Measurements from ENCODE around the gene SH2D3C.

DNA sequence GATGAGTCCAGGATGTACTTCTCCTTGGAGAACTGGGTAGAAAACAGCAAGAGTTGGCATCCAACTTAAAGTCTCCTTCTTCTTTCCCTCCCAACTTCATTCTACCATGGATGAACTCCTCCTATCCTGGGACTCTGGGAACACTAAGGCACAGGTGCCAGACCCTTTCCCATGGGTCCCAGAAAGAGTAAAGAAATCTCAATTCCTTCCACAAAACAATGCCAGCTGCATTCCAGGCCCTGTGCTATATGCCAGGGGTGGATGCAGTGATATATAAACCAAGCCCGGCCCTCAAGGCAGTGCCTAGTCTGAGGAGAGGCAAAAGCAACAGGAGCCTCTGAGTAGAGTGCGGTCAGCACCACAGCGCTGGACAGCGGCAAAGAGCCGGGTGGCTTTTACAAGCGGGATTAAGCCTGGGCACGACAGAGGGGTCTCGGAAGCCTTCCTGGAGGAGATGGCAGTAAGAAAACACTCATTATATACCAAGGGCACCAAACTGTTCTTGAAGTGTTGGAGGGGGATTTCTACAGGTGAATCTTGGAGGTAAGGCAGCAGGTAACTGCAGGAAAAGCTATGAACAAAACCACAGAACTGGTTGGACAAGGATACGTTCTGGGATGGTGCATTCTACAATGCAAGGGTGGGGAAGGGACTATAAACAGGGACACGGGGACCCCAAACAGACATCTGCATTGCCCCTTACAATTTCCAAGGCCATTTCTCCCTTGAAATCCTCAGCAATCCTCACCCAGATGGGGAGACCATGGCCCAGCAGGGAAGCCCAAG lies 27.0 kb downstream of the SH2D3C start:
- TF ChIP-seq EP300 (IDR thresholded peaks at IDR 0.05; ENCODE audit: borderline replicate concordance in 1 of 2, control insufficient read depth in 1 of 2, low read depth in 2 of 2, low read length in 2 of 2) (no peak), SIN3A (IDR thresholded peaks at IDR 0.05; ENCODE audit: low read depth, low read length) (no peak), POLR2A (IDR thresholded peaks at IDR 0.05; ENCODE audit: low read depth, low read length) (no peak), POLR2AphosphoS5 (IDR thresholded peaks at IDR 0.05; ENCODE audit: low read length) (no peak)
- TF ChIP-seq, protein P1, sequence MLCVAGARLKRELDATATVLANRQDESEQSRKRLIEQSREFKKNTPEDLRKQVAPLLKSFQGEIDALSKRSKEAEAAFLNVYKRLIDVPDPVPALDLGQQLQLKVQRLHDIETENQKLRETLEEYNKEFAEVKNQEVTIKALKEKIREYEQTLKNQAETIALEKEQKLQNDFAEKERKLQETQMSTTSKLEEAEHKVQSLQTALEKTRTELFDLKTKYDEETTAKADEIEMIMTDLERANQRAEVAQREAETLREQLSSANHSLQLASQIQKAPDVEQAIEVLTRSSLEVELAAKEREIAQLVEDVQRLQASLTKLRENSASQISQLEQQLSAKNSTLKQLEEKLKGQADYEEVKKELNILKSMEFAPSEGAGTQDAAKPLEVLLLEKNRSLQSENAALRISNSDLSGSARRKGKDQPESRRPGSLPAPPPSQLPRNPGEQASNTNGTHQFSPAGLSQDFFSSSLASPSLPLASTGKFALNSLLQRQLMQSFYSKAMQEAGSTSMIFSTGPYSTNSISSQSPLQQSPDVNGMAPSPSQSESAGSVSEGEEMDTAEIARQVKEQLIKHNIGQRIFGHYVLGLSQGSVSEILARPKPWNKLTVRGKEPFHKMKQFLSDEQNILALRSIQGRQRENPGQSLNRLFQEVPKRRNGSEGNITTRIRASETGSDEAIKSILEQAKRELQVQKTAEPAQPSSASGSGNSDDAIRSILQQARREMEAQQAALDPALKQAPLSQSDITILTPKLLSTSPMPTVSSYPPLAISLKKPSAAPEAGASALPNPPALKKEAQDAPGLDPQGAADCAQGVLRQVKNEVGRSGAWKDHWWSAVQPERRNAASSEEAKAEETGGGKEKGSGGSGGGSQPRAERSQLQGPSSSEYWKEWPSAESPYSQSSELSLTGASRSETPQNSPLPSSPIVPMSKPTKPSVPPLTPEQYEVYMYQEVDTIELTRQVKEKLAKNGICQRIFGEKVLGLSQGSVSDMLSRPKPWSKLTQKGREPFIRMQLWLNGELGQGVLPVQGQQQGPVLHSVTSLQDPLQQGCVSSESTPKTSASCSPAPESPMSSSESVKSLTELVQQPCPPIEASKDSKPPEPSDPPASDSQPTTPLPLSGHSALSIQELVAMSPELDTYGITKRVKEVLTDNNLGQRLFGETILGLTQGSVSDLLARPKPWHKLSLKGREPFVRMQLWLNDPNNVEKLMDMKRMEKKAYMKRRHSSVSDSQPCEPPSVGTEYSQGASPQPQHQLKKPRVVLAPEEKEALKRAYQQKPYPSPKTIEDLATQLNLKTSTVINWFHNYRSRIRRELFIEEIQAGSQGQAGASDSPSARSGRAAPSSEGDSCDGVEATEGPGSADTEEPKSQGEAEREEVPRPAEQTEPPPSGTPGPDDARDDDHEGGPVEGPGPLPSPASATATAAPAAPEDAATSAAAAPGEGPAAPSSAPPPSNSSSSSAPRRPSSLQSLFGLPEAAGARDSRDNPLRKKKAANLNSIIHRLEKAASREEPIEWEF (IDR thresholded peaks at IDR 0.05; ENCODE audit: insufficient replicate concordance, low read depth, low read length), result no peak
- TF ChIP-seq, protein P2, sequence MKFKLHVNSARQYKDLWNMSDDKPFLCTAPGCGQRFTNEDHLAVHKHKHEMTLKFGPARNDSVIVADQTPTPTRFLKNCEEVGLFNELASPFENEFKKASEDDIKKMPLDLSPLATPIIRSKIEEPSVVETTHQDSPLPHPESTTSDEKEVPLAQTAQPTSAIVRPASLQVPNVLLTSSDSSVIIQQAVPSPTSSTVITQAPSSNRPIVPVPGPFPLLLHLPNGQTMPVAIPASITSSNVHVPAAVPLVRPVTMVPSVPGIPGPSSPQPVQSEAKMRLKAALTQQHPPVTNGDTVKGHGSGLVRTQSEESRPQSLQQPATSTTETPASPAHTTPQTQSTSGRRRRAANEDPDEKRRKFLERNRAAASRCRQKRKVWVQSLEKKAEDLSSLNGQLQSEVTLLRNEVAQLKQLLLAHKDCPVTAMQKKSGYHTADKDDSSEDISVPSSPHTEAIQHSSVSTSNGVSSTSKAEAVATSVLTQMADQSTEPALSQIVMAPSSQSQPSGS (IDR thresholded peaks at IDR 0.05; ENCODE audit: low read length), result no peak

Data from GM12878 (cell line).